HuH-7.5 (cell line): ENCODE measurements around the gene TAP1.
"Not testable (repeated sequence)": the region's sequence is repeated elsewhere in the genome, so short reads cannot be mapped to it uniquely, and the experiment has no call there.

ENCODE experiments used
- DNase-seq: peaks from one replicate; pipeline ENCODE4 v3.0.0; 2011; ENCODE audit warnings: low spot score

The TAP1 gene

DNA sequence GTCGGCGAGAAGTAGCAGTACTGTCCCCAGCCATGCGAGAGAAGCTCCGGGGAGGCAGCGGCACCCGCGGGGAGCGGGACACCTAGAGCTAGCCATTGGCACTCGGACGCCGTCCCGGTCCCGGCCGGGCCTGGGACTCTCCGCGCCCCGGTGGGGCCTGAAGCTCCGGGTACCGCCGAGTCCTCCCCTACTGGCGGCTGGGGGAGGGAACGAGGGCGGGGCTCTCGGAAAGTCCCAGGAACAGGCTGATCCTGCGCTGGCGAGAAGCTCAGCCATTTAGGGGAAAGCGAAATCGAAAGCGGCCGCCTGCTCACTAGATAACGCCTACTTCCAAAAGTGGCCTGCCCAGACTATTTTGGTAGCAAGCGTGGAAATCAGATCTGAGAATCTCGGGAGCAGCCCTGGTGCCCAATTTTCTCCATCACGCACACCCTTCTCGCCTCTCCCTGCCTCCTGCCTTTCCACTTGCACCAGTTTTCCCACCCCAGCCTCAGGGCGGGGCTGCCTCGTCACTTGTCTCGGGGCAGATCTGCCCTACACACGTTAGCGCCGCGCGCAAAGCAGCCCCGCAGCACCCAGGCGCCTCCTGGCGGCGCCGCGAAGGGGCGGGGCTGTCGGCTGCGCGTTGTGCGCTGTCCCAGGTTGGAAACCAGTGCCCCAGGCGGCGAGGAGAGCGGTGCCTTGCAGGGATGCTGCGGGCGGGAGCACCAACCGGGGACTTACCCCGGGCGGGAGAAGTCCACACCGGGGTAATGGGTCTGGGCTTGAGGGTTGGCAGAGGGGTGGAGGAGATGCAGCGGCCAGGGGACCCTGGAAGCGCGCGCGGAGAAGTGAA lies at the start of gene TAP1, which contains the start of gene PSMB9:
TAP1 (minus strand) TSS at position 164 of the 835 bp plus-strand sequence; CDS start at position 96, 68 bp downstream.
PSMB9 (plus strand) TSS at position 652 of the 835 bp plus-strand sequence; CDS start at position 690, 38 bp downstream.
- peak; percentile 71 for DNase-seq

DNA sequence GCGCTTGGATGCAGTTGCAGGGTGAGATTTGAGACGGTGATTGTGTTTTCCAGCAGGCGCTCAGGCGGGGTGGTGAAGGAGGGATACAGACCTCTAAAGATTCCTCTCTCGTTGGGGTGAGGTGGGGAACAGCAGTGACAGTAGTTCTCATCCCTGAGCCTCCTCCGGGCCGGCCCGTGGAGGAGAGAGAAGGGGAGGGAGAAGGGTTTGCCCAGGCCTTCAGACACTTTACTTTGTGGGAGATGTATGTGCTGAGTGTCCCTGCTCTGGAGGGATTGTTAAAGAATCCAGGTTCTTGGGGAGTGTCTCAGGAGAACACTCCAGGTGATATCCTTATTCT lies 41.5 kb upstream of the TAP1 start:
- peak; percentile 16 for DNase-seq

- DNase-seq = peak; percentile 79
Measured at GRCh38 chr6:32894085-32895005, 40.8 kb upstream of the TAP1 start.

DNA sequence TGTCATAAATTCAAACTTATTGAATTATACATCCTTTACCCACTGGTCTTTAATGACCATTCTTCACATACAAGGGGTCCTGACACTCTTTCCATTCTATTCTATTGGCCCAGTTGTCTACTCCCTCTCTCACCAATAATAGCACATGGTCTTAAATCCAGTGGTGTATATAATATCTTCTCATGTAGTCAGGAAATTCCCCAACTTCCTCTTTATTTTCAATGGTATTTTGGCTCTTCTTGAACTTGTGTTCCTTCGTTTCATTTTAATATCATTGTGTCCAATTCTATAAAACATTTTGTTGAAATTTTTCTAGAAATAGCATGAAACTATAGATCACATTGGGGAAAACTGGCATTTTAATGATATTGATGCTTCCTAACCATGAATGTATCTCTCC lies 37.3 kb upstream of the TAP1 start:
- no peak for DNase-seq

DNA sequence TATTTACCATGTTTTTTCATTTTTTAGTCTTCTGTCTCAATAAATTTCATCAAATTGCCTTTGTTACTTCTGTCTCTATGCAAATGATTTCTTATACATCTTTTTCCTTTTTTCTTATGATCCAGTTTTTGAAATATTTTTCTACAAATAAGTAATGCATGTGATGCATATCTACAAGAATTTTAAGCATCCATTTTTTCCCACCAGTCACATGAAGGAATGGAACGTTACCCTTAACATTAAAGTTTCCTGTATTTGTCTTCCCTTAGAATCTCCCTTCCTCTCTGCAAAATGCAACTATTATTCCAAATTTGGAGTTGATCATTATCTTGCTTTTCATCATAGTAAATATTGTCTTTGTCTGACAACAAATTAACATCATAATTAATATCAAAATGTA lies 36.0 kb upstream of the TAP1 start:
- DNase-seq = no peak

- DNase-seq = no peak
Measured at GRCh38 chr6:32888576-32888975, 35.1 kb upstream of the TAP1 start.

- no peak for DNase-seq
Measured at GRCh38 chr6:32887616-32888015, 34.1 kb upstream of the TAP1 start.

DNA sequence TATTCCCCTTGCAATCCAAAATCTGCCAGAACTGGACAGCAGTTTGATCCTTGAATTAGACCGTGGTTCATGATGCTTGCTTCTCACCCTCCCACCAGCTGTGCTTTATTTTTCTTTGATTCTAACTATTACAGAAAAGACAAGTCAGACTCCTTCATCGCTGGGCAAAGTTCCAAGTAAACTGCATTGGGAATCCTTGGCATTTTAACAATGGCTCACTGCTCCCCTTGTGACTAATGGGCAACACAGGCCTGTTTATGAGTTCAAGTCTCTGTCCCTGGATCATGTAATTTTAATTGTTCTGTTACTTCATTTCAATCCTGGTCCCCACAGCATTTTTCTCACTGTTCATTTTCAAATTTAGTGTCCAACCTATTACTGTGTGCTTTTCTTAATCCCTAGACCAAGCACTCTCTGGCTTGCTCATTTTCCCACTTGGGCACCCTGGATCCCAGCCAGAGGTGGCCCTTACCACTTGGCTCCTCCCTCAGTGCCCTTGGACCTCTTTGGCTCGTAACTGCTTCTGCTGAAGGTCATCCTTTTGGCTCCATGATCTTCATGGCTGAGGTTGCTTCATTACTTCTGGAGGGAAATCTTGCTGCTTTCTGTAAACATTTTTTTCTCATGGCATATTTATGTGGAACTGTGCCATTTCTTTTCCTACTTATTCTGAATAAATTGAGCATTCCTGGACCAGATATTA lies 33.3 kb upstream of the TAP1 start:
- DNase-seq = no peak

DNA sequence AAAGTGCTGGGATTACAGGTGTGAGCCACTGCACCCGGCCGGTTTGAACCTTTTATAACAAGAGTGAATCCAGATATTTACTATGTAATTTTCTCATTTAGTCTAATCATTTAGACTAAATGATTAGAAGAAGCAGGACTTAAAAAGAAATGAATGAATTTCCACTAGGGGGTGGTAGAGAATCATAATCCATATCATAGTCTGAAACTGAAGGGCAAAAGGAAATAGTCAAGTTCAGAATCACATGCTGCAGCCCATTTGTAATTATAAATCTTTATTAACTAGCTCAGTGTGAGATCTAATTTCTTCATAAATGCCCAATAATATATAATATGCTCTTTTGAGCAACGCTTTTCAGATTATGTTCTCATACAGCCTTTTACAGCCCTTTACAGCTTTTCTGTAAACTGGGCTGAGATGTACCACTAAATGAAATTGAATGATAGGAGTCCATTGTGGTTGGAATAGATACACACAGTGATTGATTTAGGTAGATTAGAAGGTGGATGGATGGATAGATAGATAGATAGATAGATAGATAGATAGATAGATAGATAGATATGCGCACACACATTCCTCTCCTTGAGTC lies 32.3 kb upstream of the TAP1 start:
- peak; percentile 16 for DNase-seq

DNA sequence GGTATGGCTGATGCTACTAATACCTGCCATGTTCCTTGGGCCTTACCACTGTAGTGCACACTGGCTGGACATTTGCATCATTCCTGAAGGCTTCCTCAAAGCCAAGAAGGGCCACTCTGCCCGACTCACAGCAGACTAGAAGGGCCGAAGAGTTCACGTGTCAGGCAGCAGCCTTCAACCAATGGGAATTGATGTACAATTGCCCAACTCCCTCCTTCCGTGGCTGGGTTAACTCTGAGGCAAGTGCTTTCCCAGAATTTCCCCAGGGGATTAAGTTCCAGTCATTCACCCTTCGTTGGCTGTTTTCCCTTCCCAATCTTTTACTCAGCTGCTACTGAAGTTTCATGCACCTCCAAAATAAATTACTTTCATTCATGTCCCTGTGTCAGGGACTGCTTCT lies 30.3 kb upstream of the TAP1 start:
- DNase-seq = no peak

GRCh38 chr6:32882879-32883250 lies 29.4 kb upstream of the TAP1 start:
- no peak for DNase-seq

DNA sequence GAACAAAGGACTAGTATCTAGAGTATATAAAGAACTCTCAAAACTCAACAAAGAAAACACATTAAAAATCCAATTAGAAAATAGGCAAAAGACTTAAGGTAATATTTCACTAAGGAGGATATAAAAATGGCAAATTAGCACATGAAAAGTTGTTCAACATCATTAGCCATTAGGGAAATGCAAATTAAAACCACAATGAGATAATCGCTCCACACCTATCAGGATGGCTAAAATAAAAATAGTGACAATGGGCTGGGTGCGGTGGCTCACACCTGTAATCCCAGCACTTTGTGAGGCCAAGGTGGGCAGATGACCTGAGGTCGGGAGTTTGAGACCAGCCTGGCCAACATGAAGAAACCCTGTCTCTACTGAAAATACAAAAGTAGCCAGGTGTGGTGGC lies 27.5 kb upstream of the TAP1 start:
- DNase-seq = not testable (repeated sequence)

DNA sequence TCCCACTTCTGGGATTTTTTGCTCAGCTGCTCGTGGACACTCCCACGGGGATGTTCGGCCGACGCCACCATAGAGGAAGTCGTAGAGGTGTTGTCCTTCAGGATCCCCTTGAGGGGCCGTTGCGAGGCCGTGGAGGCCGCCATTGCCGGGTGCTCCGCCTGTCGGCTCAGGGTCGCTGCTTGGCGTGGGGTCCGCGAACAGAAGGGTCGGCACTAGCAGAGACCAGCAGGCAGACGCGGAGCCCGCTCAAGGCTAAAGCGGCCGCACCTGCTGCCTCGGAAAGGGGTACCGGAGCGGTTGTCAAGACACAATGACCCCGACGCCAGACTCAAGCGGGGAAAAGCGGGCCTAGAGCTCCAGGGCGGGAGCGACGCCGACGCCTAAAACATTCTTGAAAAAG lies 26.2 kb upstream of the TAP1 start:
- DNase-seq = no peak

DNA sequence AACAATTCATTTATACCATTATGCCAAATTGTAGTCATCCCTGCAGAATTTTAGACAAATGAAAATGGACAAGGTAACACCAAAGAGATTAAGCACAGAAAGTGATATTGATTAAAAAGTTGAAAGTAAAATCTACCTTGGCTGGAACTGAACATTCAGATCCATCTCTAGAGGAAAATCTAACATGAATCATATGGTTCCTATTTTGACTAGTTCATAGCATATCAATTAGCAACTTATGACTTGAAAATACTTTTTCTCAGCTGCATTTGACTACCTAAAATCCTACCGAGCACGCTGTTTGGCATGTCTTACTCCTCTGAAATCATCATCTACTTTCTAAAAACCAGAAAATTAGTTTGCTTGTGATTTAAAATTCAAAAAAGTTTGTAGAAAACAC lies 23.1 kb upstream of the TAP1 start:
- DNase-seq = no peak

DNA sequence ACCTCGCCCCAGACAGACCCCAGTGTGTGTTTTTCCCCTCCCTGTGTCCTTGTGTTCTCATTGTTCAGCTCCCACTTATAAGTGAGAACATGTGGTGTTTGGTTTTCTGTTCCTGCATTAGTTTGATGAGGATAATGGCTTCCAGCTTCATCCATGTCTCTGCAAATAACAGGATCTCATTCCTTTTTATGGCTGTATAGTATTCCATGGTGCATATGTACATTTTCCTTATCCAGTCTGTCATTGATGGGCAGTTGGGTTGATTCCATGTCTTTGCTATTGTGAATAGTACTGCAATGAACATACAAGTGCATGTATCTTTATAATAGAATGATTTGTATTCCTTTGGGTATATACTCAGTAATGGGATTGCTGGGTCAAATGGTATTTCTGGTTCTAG lies 20.4 kb upstream of the TAP1 start:
- DNase-seq = not testable (repeated sequence)

GRCh38 chr6:32868257-32868788 lies 14.8 kb upstream of the TAP1 start:
- no peak for DNase-seq

DNA sequence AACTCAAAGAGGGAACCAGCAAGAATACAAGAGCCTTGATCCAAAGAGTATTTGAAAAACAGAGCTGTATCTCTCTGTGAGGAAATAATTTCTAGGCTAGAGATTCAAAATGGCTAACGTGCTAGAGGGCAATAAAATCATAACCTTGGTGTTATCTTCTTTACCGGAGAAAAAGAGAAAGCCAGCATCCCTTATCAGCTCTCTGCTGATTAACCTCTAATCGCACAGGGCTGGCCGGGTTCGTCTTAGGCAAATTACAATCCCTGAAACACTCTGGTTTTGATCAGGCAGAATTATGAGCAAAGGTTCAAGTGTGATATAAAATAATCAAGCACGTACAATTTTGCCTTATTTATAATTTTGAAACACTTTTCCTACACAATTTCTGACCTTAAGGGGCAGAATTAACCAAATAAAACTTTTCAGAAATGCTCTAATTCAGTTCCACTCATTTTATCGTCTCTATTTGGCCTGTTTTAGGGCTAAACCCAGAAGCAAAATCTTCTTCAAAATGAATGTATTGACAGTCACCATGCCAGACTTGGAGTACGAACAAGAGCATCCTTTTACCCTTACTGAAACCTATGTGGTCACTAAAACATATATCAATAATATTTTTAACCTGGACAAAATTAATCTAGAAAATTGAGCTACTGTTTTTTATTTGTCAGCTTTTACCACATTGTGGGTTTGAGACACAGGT lies 14.2 kb upstream of the TAP1 start:
- no peak for DNase-seq

- DNase-seq = no peak
Measured at GRCh38 chr6:32867022-32867477, 13.5 kb upstream of the TAP1 start.

GRCh38 chr6:32865724-32866443 lies 12.4 kb upstream of the TAP1 start:
- DNase-seq = no peak

DNA sequence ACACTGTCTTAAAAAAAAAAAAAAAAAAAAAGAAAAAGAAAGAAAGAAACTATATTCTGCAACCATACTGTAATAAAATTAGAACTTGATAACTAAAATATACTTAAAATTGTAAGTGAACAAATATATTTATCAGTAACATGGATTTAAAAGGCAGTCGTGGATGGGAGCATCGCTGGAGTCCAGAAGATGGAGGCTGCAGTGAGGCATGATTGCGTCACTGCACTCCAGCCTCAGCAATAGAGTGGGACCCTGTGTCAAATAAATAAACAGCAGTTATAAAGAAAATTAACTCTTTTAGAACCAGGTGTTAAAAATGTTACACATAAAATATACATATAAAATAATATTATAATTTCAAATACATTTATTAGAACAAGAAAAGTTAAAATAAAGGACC lies 9.2 kb upstream of the TAP1 start:
- no peak for DNase-seq
